ENCODE data around the gene PLCL2. TPM values are rescaled to one million over a fixed set of nuclear protein-coding genes. Genes with fewer than 3 reads are reported as not detected.

The PLCL2 gene
- total RNA-seq, 1 experiment from 2014 or later: 0.92 TPM

DNA sequence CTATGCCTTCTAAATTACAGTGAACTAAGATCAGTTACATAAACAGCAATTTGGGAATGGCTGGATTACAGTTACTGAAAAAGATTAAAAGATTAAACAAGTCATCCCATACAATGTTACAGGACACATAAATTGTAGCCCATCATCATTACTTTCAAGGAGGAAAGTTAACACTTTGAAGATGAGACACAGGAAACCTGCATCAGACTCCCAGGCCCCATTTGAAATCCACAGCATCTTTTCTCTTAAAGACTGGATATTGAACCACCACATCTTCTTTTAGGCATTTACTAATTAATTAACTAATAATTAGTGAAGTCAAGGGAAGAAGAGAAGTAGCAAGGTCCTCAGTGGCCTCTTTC is 170.2 kb downstream of the PLCL2 start:
- no peaks in the 10 kb centered on the region for H3K9me3 ChIP-seq (ENCODE audit: low read depth, low read length, poor library complexity, severe bottlenecking)
- intact Hi-C loops (cut with micrococcal nuclease; ENCODE audit: unreplicated experiment): no loop called here
- DNase-seq (ENCODE audit: low spot score): no peak
- no peaks in the 10 kb centered on the region for H3K4me1 ChIP-seq (ENCODE audit: insufficient read depth, low read length, poor library complexity, severe bottlenecking)
- no TSS peak for BruUV-seq (replicated peaks)
- no peaks in the 10 kb centered on the region for H3K36me3 ChIP-seq (ENCODE audit: insufficient read depth, low read length, poor library complexity, severe bottlenecking)
- TF ChIP-seq, protein P1, sequence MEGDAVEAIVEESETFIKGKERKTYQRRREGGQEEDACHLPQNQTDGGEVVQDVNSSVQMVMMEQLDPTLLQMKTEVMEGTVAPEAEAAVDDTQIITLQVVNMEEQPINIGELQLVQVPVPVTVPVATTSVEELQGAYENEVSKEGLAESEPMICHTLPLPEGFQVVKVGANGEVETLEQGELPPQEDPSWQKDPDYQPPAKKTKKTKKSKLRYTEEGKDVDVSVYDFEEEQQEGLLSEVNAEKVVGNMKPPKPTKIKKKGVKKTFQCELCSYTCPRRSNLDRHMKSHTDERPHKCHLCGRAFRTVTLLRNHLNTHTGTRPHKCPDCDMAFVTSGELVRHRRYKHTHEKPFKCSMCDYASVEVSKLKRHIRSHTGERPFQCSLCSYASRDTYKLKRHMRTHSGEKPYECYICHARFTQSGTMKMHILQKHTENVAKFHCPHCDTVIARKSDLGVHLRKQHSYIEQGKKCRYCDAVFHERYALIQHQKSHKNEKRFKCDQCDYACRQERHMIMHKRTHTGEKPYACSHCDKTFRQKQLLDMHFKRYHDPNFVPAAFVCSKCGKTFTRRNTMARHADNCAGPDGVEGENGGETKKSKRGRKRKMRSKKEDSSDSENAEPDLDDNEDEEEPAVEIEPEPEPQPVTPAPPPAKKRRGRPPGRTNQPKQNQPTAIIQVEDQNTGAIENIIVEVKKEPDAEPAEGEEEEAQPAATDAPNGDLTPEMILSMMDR (conservative IDR thresholded peaks at IDR 0.05; ENCODE audit: low read depth, low read length): no peak
- no peak for TF ChIP-seq EZH2 (IDR thresholded peaks at IDR 0.05; ENCODE audit: borderline replicate concordance, low read depth, low read length, poor library complexity, severe bottlenecking)
- H3K27ac ChIP-seq (ENCODE audit: low read depth, low read length, poor library complexity, severe bottlenecking): no peak overlapping the region
- CTCF ChIA-PET: no interaction called here
- H3K4me3 ChIP-seq (ENCODE audit: low read depth, low read length, poor library complexity, severe bottlenecking): no peak overlapping the region
- POLR2A ChIA-PET (ENCODE audit: low non-redundant PET): no interaction called here
- H3K27me3 ChIP-seq (replicated peaks; ENCODE audit: insufficient read depth, low read depth, low read length, poor library complexity): no peaks in the 10 kb centered on the region

DNA sequence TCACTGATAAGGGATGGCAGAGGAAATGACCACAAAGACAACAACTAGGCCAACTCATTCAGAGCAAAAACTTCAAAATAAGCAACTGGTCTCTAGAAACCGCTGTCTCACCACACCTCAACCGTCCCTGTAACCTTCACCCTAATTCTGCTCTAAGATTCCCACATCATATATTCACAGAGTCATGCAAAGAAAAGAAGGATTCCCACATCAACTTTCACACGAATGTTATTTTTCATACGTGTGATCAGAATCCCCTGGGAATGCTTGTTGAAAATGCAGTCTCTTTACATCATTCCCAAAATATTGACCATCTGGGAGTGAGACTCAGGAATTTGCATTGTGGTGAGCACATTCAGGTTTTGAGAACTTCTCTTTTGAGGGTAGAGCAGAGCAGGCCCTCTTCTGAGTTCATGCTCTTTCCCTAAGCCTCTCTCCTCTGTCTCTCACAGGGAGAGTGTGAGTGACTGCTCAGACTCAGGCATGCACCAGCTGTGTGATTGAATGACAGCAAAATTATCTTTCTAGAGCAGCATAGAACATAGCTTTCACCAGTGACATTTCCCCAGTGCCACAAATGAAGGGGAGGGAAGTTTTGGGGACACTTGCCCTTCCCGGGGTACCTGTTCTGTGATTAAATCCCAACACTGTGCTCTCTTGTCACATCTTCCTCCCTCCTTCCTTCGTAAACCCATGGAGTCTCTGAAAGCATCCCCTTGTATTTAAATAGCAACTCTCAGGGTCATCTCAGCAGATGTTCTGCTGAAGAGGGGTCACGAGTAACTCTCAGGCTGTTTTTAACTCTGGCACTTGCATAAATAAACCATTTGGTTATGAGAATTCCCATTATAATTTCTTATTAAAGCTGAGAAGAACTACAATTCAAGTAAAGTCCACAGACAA is 170.9 kb downstream of the PLCL2 start:
- TF ChIP-seq, protein P1 (conservative IDR thresholded peaks at IDR 0.05; ENCODE audit: low read depth, low read length): no peak
- no peak for TF ChIP-seq EZH2 (IDR thresholded peaks at IDR 0.05; ENCODE audit: borderline replicate concordance, low read depth, low read length, poor library complexity, severe bottlenecking)
- Histone ChIP-seq H3K4me3 (ENCODE audit: low read depth, low read length, poor library complexity, severe bottlenecking) (no peak overlapping the region), H3K27me3 (replicated peaks; ENCODE audit: insufficient read depth, low read depth, low read length, poor library complexity) (no peaks in the 10 kb centered on the region), H3K4me1 (ENCODE audit: insufficient read depth, low read length, poor library complexity, severe bottlenecking) (no peaks in the 10 kb centered on the region), H3K36me3 (ENCODE audit: insufficient read depth, low read length, poor library complexity, severe bottlenecking) (no peaks in the 10 kb centered on the region), H3K27ac (ENCODE audit: low read depth, low read length, poor library complexity, severe bottlenecking) (no peak overlapping the region), H3K9me3 (ENCODE audit: low read depth, low read length, poor library complexity, severe bottlenecking) (no peaks in the 10 kb centered on the region)
- CTCF ChIA-PET: no interaction called here
- POLR2A ChIA-PET (ENCODE audit: low non-redundant PET): no interaction called here
- no TSS peak for BruUV-seq (replicated peaks)
- intact Hi-C loops (cut with micrococcal nuclease; ENCODE audit: unreplicated experiment): no loop called here
- DNase-seq (ENCODE audit: low spot score): no peak

DNA sequence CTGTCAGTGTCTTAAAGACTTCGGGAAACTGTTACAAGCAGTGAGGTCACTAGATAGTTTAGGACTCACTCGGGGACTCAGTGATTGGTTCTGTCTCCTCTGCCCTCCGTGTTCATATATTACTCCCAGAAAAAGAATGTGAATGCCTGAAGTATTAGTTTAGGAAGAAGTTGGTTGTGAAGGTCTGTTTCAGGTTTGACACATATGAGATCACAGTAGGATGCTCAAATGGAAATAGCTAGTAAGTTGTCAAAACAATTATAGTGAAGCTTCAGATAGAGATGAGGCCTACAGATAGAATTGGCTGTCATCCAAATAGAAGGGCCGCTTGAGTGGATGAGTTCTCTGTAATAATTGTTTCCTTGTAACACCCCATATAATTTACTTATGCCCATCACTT is 172.6 kb downstream of the PLCL2 start:
- intact Hi-C loops (cut with micrococcal nuclease; ENCODE audit: unreplicated experiment): no loop called here
- no TSS peak for BruUV-seq (replicated peaks)
- Histone ChIP-seq H3K27ac (ENCODE audit: low read depth, low read length, poor library complexity, severe bottlenecking) (no peak overlapping the region), H3K9me3 (ENCODE audit: low read depth, low read length, poor library complexity, severe bottlenecking) (no peaks in the 10 kb centered on the region), H3K27me3 (replicated peaks; ENCODE audit: insufficient read depth, low read depth, low read length, poor library complexity) (no peaks in the 10 kb centered on the region), H3K4me3 (ENCODE audit: low read depth, low read length, poor library complexity, severe bottlenecking) (no peak overlapping the region), H3K36me3 (ENCODE audit: insufficient read depth, low read length, poor library complexity, severe bottlenecking) (no peaks in the 10 kb centered on the region), H3K4me1 (ENCODE audit: insufficient read depth, low read length, poor library complexity, severe bottlenecking) (no peaks in the 10 kb centered on the region)
- TF ChIP-seq, protein P1 (conservative IDR thresholded peaks at IDR 0.05; ENCODE audit: low read depth, low read length): no peak
- no peak for TF ChIP-seq EZH2 (IDR thresholded peaks at IDR 0.05; ENCODE audit: borderline replicate concordance, low read depth, low read length, poor library complexity, severe bottlenecking)
- ChIA-PET CTCF (no interaction called here), POLR2A (ENCODE audit: low non-redundant PET) (no interaction called here)
- no peak for DNase-seq (ENCODE audit: low spot score)
